Keratinocyte (primary cell): ENCODE results near the gene BCAT1. TPM values are rescaled to one million over a fixed set of nuclear protein-coding genes. Genes with fewer than 3 reads are reported as not detected.

Source experiments
- DNase-seq: peaks from one replicate; pipeline ENCODE4 v3.0.0-alpha.2; 2011; ENCODE audit warnings: low read depth, missing footprints, low spot score
- FAIRE-seq: peaks from 2 replicates; lab custom pipeline; 2011; peaks lifted over from hg19 to GRCh38; lab: Jason Lieb, UNC
- H2AFZ ChIP-seq: 2 replicates; pipeline ENCODE4 v1.6.0; 2012; ENCODE audit warnings: low read length, control low read depth, inconsistent platforms; ENCODE audit not compliant: control insufficient read depth
- H3K27ac ChIP-seq: 2 replicates; pipeline ENCODE4 v1.5.1; 2011; ENCODE audit warnings: low read length; ENCODE audit not compliant: control insufficient read depth, insufficient read depth
- H3K27me3 ChIP-seq: 3 replicates; pipeline ENCODE4 v1.6.0; 2011; ENCODE audit warnings: low read length; ENCODE audit not compliant: control insufficient read depth, insufficient read depth; ENCODE audit errors: extremely low read depth
- H3K36me3 ChIP-seq, 2 experiments: 2 replicates in 1 of 2; 3 replicates in 1 of 2; pipeline ENCODE4 v1.5.1; 2011; ENCODE audit warnings: low read length in 2 of 2, mild to moderate bottlenecking in 1 of 2; ENCODE audit not compliant: control insufficient read depth in 2 of 2, insufficient read depth in 2 of 2; ENCODE audit errors: extremely low read depth in 1 of 2
- H3K4me1 ChIP-seq: 3 replicates; pipeline ENCODE4 v1.5.1; 2011; ENCODE audit warnings: low read length; ENCODE audit not compliant: control insufficient read depth, insufficient read depth; ENCODE audit errors: extremely low read depth
- H3K4me2 ChIP-seq: 3 replicates; pipeline ENCODE4 v1.6.0; 2011; ENCODE audit warnings: low read depth, low read length; ENCODE audit not compliant: control insufficient read depth, insufficient read depth; ENCODE audit errors: extremely low read depth
- H3K4me3 ChIP-seq, 3 experiments: fragments of 200-600 bp in 1 of 3; sonication (generic) in 1 of 3; 2 replicates in 2 of 3; 3 replicates in 1 of 3; pipeline ENCODE4 v1.5.1; 2011 to 2016; ENCODE audit warnings: low read length in 3 of 3, mild to moderate bottlenecking in 3 of 3, control low read depth in 2 of 3, inconsistent platforms in 1 of 3, low read depth in 1 of 3, mixed read lengths in 1 of 3, mixed run types in 1 of 3, moderate library complexity in 1 of 3; ENCODE audit not compliant: control insufficient read depth in 2 of 3, insufficient read depth in 2 of 3; ENCODE audit errors: extremely low read depth in 1 of 3
- H3K79me2 ChIP-seq: 2 replicates; pipeline ENCODE4 v1.6.0; 2012; ENCODE audit warnings: low read length; ENCODE audit not compliant: control insufficient read depth, insufficient read depth
- H3K9ac ChIP-seq: 3 replicates; pipeline ENCODE4 v1.6.0; 2011; ENCODE audit warnings: low read length; ENCODE audit not compliant: control insufficient read depth, insufficient read depth; ENCODE audit errors: extremely low read depth
- H3K9me1 ChIP-seq: 3 replicates; pipeline ENCODE4 v1.6.0; 2011; ENCODE audit warnings: low read length; ENCODE audit not compliant: control insufficient read depth, insufficient read depth; ENCODE audit errors: extremely low read depth
- H3K9me3 ChIP-seq: 2 replicates; pipeline ENCODE4 v1.5.1; 2012; ENCODE audit warnings: low read depth, low read length; ENCODE audit not compliant: control insufficient read depth
- H4K20me1 ChIP-seq: 3 replicates; pipeline ENCODE4 v1.6.0; 2011; ENCODE audit warnings: low read length; ENCODE audit not compliant: control insufficient read depth, insufficient read depth; ENCODE audit errors: extremely low read depth
- EZH2 ChIP-seq: IDR thresholded peaks from one replicate; pipeline ENCODE4 v1.6.1; 2012; ENCODE audit warnings: inconsistent platforms, mild to moderate bottlenecking, low read length, moderate library complexity
- dilution Hi-C: fragments of 300-500 bp; cut with MboI; formaldehyde crosslinking; loops from one replicate; pipeline ENCODE4 v1.7.0; 2020; ENCODE audit warnings: low sequenced_read_pairs; ENCODE audit not compliant: extremely low pct_ligation_motif_present
- polyA plus RNA-seq, 5 experiments: library from polyadenylated mRNA; depleted of rRNA in 3 of 5; stranded (reverse) in 3 of 5; stranded (forward) in 1 of 5; unstranded in 1 of 5; fragments of >200 nt; gene quantifications; 1 replicate in 1 of 5; 2 replicates in 3 of 5; 3 replicates in 1 of 5; pipeline versions ENCODE4 v1.2.1 to v1.2.3, GENCODE V29; 2011 to 2012; ENCODE audit warnings: missing spikeins in 2 of 5, low read depth in 1 of 5, low replicate concordance in 1 of 5
- TF ChIP-seq, protein P1 (sequence below), 3 experiments: IDR thresholded peaks in 1 of 3; conservative IDR thresholded peaks in 1 of 3; optimal IDR thresholded peaks in 1 of 3; 2 replicates in 2 of 3; 3 replicates in 1 of 3; pipeline versions ENCODE3 to v1.5.1; 2011; ENCODE audit warnings: low read length in 3 of 3, mild to moderate bottlenecking in 3 of 3, moderate library complexity in 2 of 3, control low read depth in 1 of 3, inconsistent platforms in 1 of 3; ENCODE audit not compliant: insufficient read depth in 2 of 3; ENCODE audit errors: extremely low read depth in 1 of 3

The BCAT1 gene
- polyA plus RNA-seq, 1 donor (not counting 4 experiments of a cell fraction or from before 2014, with no cell fraction given): 6.5 TPM

DNA sequence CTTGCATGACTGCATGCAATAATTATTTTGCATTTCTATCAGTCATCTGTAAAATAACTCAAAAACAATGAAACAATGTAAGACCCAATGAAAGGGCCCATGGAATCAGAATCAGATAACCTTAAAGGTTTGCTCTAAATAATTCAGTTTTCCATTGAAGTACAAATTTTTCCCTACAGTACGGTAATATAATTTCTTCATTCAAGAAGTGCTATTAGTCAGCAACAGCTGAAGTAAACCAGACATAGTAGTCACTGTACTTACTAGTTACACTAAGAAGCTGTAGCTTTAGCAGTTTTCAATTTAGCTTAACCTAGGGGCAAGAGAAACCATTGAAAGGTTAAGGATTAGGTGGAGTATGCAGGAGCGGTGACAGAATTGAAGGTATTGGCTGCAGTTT lies 43.5 kb downstream of the BCAT1 start:
- Histone ChIP-seq H3K9ac (no peak overlapping the region), H3K27me3 (no peaks in the 10 kb centered on the region), H3K9me1 (no peaks in the 10 kb centered on the region), H3K27ac (no peak overlapping the region), H3K79me2 (no peaks in the 10 kb centered on the region), H3K36me3 (no peaks in the 10 kb centered on the region), H2AFZ (no peak overlapping the region), H3K4me2 (no peak overlapping the region), H4K20me1 (no peaks in the 10 kb centered on the region), H3K4me1 (peaks cover 29% of the 10 kb centered on the region), H3K4me3 (no peak overlapping the region), H3K9me3 (no peaks in the 10 kb centered on the region)
- DNase-seq: no peak
- dilution Hi-C loops: no loop called here
- FAIRE-seq: no peak
- TF ChIP-seq, protein P1, sequence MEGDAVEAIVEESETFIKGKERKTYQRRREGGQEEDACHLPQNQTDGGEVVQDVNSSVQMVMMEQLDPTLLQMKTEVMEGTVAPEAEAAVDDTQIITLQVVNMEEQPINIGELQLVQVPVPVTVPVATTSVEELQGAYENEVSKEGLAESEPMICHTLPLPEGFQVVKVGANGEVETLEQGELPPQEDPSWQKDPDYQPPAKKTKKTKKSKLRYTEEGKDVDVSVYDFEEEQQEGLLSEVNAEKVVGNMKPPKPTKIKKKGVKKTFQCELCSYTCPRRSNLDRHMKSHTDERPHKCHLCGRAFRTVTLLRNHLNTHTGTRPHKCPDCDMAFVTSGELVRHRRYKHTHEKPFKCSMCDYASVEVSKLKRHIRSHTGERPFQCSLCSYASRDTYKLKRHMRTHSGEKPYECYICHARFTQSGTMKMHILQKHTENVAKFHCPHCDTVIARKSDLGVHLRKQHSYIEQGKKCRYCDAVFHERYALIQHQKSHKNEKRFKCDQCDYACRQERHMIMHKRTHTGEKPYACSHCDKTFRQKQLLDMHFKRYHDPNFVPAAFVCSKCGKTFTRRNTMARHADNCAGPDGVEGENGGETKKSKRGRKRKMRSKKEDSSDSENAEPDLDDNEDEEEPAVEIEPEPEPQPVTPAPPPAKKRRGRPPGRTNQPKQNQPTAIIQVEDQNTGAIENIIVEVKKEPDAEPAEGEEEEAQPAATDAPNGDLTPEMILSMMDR (optimal IDR thresholded peaks at IDR 0.05 in 1 of 3, IDR thresholded peaks at IDR 0.05 in 1 of 3, conservative IDR thresholded peaks at IDR 0.05 in 1 of 3; ENCODE audit: extremely low read depth in 1 of 3, insufficient read depth in 2 of 3, low read length in 3 of 3): no peak
- no peak for TF ChIP-seq EZH2

DNA sequence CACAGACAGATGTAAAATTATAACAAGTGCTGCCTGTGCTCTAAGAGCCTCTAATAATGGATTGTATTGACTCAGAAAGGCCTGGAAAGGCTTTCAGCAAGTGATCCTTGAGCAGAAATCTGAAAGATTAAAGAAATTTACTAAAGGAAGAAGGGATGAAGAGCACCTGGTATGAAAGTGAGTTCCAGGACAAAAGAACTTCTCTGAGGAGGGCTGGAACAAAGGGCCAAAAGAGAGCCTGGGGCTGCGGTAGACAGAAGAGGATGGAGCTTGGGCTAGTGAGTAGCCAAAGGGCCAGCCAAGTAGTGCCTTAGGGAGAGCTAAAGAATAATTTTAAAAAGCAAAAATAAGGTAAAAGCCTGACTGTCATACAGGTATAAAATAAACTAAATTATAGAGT lies 44.0 kb downstream of the BCAT1 start:
- no peaks in the 10 kb centered on the region for H3K79me2 ChIP-seq

More for the DNA sequence above, 44.0 kb downstream of the BCAT1 start:
- TF ChIP-seq, protein P1 (optimal IDR thresholded peaks at IDR 0.05 in 1 of 3, IDR thresholded peaks at IDR 0.05 in 1 of 3, conservative IDR thresholded peaks at IDR 0.05 in 1 of 3; ENCODE audit: extremely low read depth in 1 of 3, insufficient read depth in 2 of 3, low read length in 3 of 3): no peak
- TF ChIP-seq EZH2: no peak
- Histone ChIP-seq H3K4me3 (no peak overlapping the region), H3K4me2 (no peak overlapping the region), H3K27me3 (no peaks in the 10 kb centered on the region), H3K27ac (no peak overlapping the region), H3K9me1 (no peaks in the 10 kb centered on the region), H3K9me3 (no peaks in the 10 kb centered on the region), H4K20me1 (no peaks in the 10 kb centered on the region), H3K36me3 (no peaks in the 10 kb centered on the region), H3K4me1 (peaks cover 31% of the 10 kb centered on the region), H3K9ac (no peak overlapping the region), H2AFZ (no peak overlapping the region)
- dilution Hi-C loops: no loop called here
- DNase-seq: no peak
- FAIRE-seq: no peak
